Upper lobe of left lung (tissue), 4 donors: ENCODE measurements around the gene EXOC6B.

Experiments
- POLR2A ChIP-seq, 4 donors: fragments of 450-650 bp; IDR thresholded peaks; one replicate each; pipeline ENCODE4 v1.5.1; 2016 to 2017; ENCODE audit warnings: antibody characterized with exemption in 4 of 4, mild to moderate bottlenecking in 2 of 4
- TF ChIP-seq, protein P1 (sequence below), 6 experiments: fragments of 450-650 bp in 4 of 6; fragments of 200-600 bp in 2 of 6; sonication (generic) in 2 of 6; IDR thresholded peaks; one replicate each; pipeline ENCODE4 v1.5.1; 2016 to 2019; ENCODE audit warnings: antibody characterized with exemption in 6 of 6

- TF ChIP-seq, protein P1, sequence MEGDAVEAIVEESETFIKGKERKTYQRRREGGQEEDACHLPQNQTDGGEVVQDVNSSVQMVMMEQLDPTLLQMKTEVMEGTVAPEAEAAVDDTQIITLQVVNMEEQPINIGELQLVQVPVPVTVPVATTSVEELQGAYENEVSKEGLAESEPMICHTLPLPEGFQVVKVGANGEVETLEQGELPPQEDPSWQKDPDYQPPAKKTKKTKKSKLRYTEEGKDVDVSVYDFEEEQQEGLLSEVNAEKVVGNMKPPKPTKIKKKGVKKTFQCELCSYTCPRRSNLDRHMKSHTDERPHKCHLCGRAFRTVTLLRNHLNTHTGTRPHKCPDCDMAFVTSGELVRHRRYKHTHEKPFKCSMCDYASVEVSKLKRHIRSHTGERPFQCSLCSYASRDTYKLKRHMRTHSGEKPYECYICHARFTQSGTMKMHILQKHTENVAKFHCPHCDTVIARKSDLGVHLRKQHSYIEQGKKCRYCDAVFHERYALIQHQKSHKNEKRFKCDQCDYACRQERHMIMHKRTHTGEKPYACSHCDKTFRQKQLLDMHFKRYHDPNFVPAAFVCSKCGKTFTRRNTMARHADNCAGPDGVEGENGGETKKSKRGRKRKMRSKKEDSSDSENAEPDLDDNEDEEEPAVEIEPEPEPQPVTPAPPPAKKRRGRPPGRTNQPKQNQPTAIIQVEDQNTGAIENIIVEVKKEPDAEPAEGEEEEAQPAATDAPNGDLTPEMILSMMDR (IDR thresholded peaks at IDR 0.05), result no peak
- no peak for TF ChIP-seq POLR2A (IDR thresholded peaks at IDR 0.05)
Observed at GRCh38 chr2:72292433-72292832, 533.4 kb downstream of the EXOC6B start.
